Stomach (tissue), 4 donors: ENCODE data around the gene HTT.

Source experiments
- EP300 ChIP-seq: sonication (generic); formaldehyde crosslinking; IDR thresholded peaks from one replicate; pipeline ENCODE4 v1.6.1; 2017; ENCODE audit warnings: antibody characterized with exemption
- POLR2AphosphoS5 ChIP-seq, 3 donors: sonication (generic); formaldehyde crosslinking; IDR thresholded peaks; one replicate each; pipeline ENCODE4 v1.6.1; 2016; ENCODE audit warnings: antibody characterized with exemption in 3 of 3
- TF ChIP-seq, protein P1 (sequence below), 7 experiments: fragments of 450-650 bp in 4 of 7; fragments of 200-600 bp in 3 of 7; sonication (generic) in 3 of 7; IDR thresholded peaks; one replicate each; pipeline ENCODE4 v1.5.1; 2016 to 2019; ENCODE audit warnings: antibody characterized with exemption in 7 of 7, control low read depth in 2 of 7, mild to moderate bottlenecking in 1 of 7

DNA sequence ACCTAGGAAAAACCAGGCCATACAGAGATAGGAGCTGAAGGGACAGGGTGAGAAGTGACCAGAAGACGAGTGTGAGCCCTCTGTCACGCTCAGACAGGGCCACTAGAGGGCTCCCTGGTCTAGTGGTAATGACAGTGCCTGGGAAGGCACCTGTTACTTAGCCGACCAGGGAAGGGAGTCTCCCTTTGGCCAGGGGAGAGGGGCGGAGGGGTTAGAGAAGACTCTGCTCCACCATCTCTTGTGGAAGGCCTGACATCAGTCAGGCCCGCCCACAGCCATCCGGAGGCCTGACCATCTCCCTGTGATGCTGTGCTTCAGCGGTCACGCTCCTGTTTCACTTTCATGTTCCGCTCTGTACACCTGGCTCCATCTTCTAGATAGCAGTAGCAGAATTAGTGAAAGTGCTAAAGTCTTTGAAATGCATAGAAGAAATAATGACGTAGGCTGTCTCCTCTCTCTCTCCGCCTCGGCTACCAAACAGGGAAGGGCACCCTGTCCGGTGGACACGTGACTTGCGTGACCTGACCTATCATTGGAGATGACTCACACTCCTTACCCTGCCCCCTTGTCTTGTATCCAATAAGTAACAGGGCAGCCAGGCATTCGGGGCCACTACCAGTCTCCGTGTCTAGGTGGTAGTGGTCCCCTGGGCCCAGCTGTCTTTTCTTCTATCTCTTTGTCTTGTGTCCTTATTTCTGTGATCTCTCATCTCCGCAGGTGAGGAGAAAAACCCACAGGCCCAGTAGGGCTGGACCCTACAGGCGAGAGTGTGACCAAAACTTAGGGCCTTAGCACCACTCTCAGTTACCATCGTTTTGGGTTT is 26.8 kb upstream of the HTT start:
- no peak for TF ChIP-seq POLR2AphosphoS5 (IDR thresholded peaks at IDR 0.05)
- TF ChIP-seq, protein P1, sequence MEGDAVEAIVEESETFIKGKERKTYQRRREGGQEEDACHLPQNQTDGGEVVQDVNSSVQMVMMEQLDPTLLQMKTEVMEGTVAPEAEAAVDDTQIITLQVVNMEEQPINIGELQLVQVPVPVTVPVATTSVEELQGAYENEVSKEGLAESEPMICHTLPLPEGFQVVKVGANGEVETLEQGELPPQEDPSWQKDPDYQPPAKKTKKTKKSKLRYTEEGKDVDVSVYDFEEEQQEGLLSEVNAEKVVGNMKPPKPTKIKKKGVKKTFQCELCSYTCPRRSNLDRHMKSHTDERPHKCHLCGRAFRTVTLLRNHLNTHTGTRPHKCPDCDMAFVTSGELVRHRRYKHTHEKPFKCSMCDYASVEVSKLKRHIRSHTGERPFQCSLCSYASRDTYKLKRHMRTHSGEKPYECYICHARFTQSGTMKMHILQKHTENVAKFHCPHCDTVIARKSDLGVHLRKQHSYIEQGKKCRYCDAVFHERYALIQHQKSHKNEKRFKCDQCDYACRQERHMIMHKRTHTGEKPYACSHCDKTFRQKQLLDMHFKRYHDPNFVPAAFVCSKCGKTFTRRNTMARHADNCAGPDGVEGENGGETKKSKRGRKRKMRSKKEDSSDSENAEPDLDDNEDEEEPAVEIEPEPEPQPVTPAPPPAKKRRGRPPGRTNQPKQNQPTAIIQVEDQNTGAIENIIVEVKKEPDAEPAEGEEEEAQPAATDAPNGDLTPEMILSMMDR (IDR thresholded peaks at IDR 0.05) = peak in 5 of 7 experiments; percentile 38 to 77 (median 62)
- TF ChIP-seq EP300 = no peak
